Vagina (tissue), 2 donors: ENCODE results near the gene HSPA14.

Experiments
- CTCF ChIP-seq, 3 experiments: fragments of 450-650 bp in 2 of 3; fragments of 200-600 bp in 1 of 3; sonication (generic) in 1 of 3; IDR thresholded peaks; one replicate each; pipeline ENCODE4 v1.5.1; 2017 to 2019; ENCODE audit warnings: antibody characterized with exemption in 3 of 3, mild to moderate bottlenecking in 2 of 3, moderate library complexity in 2 of 3
- POLR2AphosphoS5 ChIP-seq, 2 donors: sonication (generic); formaldehyde crosslinking; IDR thresholded peaks; one replicate each; pipeline ENCODE4 v1.9.0; 2017; ENCODE audit warnings: antibody characterized with exemption in 2 of 2, mild to moderate bottlenecking in 2 of 2, low read depth in 1 of 2; ENCODE audit not compliant: insufficient read depth in 1 of 2

GRCh38 chr10:14876764-14877163 lies 38.7 kb downstream of the HSPA14 start:
- no peak for TF ChIP-seq CTCF (IDR thresholded peaks at IDR 0.05)
- no peak for TF ChIP-seq POLR2AphosphoS5 (IDR thresholded peaks at IDR 0.05; ENCODE audit: insufficient read depth in 1 of 2, low read depth in 1 of 2)
